GM23338 (cell line): Measurements from ENCODE around the gene CASTOR1. TPM values are rescaled to one million over a fixed set of nuclear protein-coding genes. Genes with fewer than 3 reads are reported as not detected.

Source experiments
- ATAC-seq: fragments of 200-7000 bp; cut with Tn5 transposase; 3 replicates; pipeline ENCODE4 v1.9.1; 2020
- DNase-seq: peaks from one replicate; pipeline ENCODE4 v3.0.0-alpha.2; 2015; ENCODE audit warnings: low spot score
- H2AFZ ChIP-seq: fragments of 200-600 bp; sonication (generic); 2 replicates; pipeline ENCODE4 v1.8.0; 2016; ENCODE audit warnings: antibody characterized with exemption, mild to moderate bottlenecking, moderate library complexity
- H3F3A ChIP-seq: fragments of 200-600 bp; sonication (generic); replicated peaks from 2 replicates; pipeline ENCODE4 v1.8.0; 2017; ENCODE audit warnings: antibody characterized with exemption, mixed run types, low read depth
- H3K27ac ChIP-seq: fragments of 200-600 bp; sonication (generic); 2 replicates; pipeline ENCODE4 v1.6.1; 2016; ENCODE audit warnings: low read depth
- H3K27me3 ChIP-seq: fragments of 200-600 bp; sonication (generic); 2 replicates; pipeline ENCODE4 v1.8.0; 2016; ENCODE audit warnings: mild to moderate bottlenecking, mixed run types, moderate library complexity; ENCODE audit not compliant: insufficient read depth
- H3K36me3 ChIP-seq: fragments of 200-600 bp; sonication (generic); 2 replicates; pipeline ENCODE4 v1.8.0; 2016; ENCODE audit warnings: mild to moderate bottlenecking; ENCODE audit not compliant: insufficient read depth
- H3K4me1 ChIP-seq: fragments of 200-600 bp; sonication (generic); 2 replicates; pipeline ENCODE4 v1.8.0; 2016; ENCODE audit warnings: mild to moderate bottlenecking, moderate library complexity; ENCODE audit not compliant: insufficient read depth
- H3K4me2 ChIP-seq: fragments of 200-600 bp; sonication (generic); 2 replicates; pipeline ENCODE4 v1.7.1; 2017; ENCODE audit warnings: mixed run types
- H3K4me3 ChIP-seq: fragments of 200-600 bp; sonication (generic); 2 replicates; pipeline ENCODE4 v1.6.1; 2016; ENCODE audit warnings: mixed run types
- H3K79me2 ChIP-seq: fragments of 200-600 bp; sonication (generic); replicated peaks from 2 replicates; pipeline ENCODE4 v1.8.0; 2017; ENCODE audit warnings: mild to moderate bottlenecking; ENCODE audit not compliant: insufficient read depth
- H3K9me2 ChIP-seq: fragments of 200-600 bp; sonication (generic); 2 replicates; pipeline ENCODE4 v1.8.0; 2017; ENCODE audit not compliant: insufficient read depth
- H4K20me1 ChIP-seq: fragments of 200-600 bp; sonication (generic); replicated peaks from 2 replicates; pipeline ENCODE4 v1.8.0; 2017; ENCODE audit warnings: mild to moderate bottlenecking; ENCODE audit not compliant: insufficient read depth
- H3K27ac Mint-ChIP-seq: 2 replicates; pipeline ENCODE4 v1.8.0; 2020; ENCODE audit warnings: inconsistent platforms, mild to moderate bottlenecking, moderate library complexity, mixed read lengths
- H3K27me3 Mint-ChIP-seq: 3 replicates; pipeline ENCODE4 v1.8.0; 2022; ENCODE audit warnings: low read depth, mild to moderate bottlenecking, moderate library complexity, mixed read lengths, inconsistent platforms; ENCODE audit not compliant: insufficient read depth, poor library complexity
- H3K36me3 Mint-ChIP-seq: 3 replicates; pipeline ENCODE4 v1.8.0; 2021; ENCODE audit warnings: low read depth, mild to moderate bottlenecking, inconsistent platforms, moderate library complexity, mixed read lengths
- H3K4me1 Mint-ChIP-seq: 3 replicates; pipeline ENCODE4 v1.8.0; 2020; ENCODE audit warnings: mild to moderate bottlenecking, inconsistent platforms, mixed read lengths
- H3K4me3 Mint-ChIP-seq: 3 replicates; pipeline ENCODE4 v1.8.0; 2021; ENCODE audit warnings: moderate library complexity, mild to moderate bottlenecking, inconsistent platforms, mixed read lengths
- H3K9me3 Mint-ChIP-seq: 3 replicates; pipeline ENCODE4 v1.8.0; 2020; ENCODE audit warnings: moderate library complexity, mild to moderate bottlenecking, inconsistent platforms, mixed read lengths
- CREB1 ChIP-seq: fragments of 250-450 bp; sonication (Bioruptor Pico); IDR thresholded peaks from 2 replicates; pipeline ENCODE4 v1.5.0; 2020; ENCODE audit warnings: low read depth, mild to moderate bottlenecking, moderate library complexity
- CTCF ChIP-seq, 2 experiments: fragments of 200-600 bp in 1 of 2; sonication (generic) in 1 of 2; conservative IDR thresholded peaks; 2 replicates each; pipeline versions ENCODE4 v1.5.1 to v1.6.1; 2016 to 2017; ENCODE audit warnings: antibody characterized with exemption in 2 of 2, low read depth in 2 of 2, mild to moderate bottlenecking in 2 of 2, moderate library complexity in 1 of 2
- ETS1 ChIP-seq: IDR thresholded peaks from 2 replicates; pipeline ENCODE4 v1.6.1; 2016; ENCODE audit warnings: antibody characterized with exemption
- EZH2 ChIP-seq: fragments of 200-600 bp; sonication (generic); IDR thresholded peaks from one replicate; pipeline ENCODE4 v1.8.0; 2017; ENCODE audit warnings: antibody characterized with exemption, mild to moderate bottlenecking, low read depth; ENCODE audit not compliant: unreplicated experiment
- EZH2phosphoT487 ChIP-seq: fragments of 200-600 bp; sonication (generic); IDR thresholded peaks from one replicate; pipeline ENCODE4 v1.8.1; 2018; ENCODE audit warnings: antibody characterized with exemption; ENCODE audit not compliant: unreplicated experiment
- NANOG ChIP-seq: IDR thresholded peaks from 2 replicates; pipeline ENCODE4 v1.6.1; 2016; ENCODE audit warnings: antibody characterized with exemption, borderline replicate concordance
- POLR2AphosphoS5 ChIP-seq: IDR thresholded peaks from 2 replicates; pipeline ENCODE4 v1.6.1; 2016; ENCODE audit warnings: antibody characterized with exemption, low read depth
- REST ChIP-seq: IDR thresholded peaks from one replicate; pipeline ENCODE4 v1.6.1; 2018; ENCODE audit warnings: antibody characterized with exemption; ENCODE audit not compliant: unreplicated experiment
- STAT1 ChIP-seq: IDR thresholded peaks from one replicate; pipeline ENCODE4 v1.6.1; 2016; ENCODE audit warnings: antibody characterized with exemption; ENCODE audit not compliant: unreplicated experiment
- ZNF114 ChIP-seq: fragments of 250-450 bp; sonication (Bioruptor Pico); IDR thresholded peaks from 2 replicates; pipeline ENCODE4 v1.5.0; 2020; ENCODE audit warnings: mild to moderate bottlenecking, moderate library complexity
- ZNF331 ChIP-seq: fragments of 250-450 bp; sonication (Bioruptor Pico); IDR thresholded peaks from 2 replicates; pipeline ENCODE4 v1.5.0; 2020; ENCODE audit warnings: low read depth, mild to moderate bottlenecking, moderate library complexity
- ZNF462 ChIP-seq: fragments of 250-450 bp; sonication (Bioruptor Pico); IDR thresholded peaks from 2 replicates; pipeline ENCODE4 v1.5.0; 2020; ENCODE audit warnings: mild to moderate bottlenecking, moderate library complexity
- polyA plus RNA-seq: library from polyadenylated mRNA; unstranded; fragments of >200 nt; fragmentation: Nextera tagmentation; extraction: Ambion mirVana; gene quantifications from 2 replicates; pipeline ENCODE4 v1.2.1, GENCODE V29; 2016
- total RNA-seq: library from RNA; depleted of rRNA; stranded (reverse); fragments of >200 nt; shearing (Covaris generic); gene quantifications from 2 replicates; pipeline ENCODE4 v1.2.3, GENCODE V29; 2014

The CASTOR1 gene
- total and polyA plus RNA-seq, 2 experiments from 2014 or later: 11.3 to 23.2 TPM

GRCh38 chr22:30283342-30283741, 6.0 kb downstream of the CASTOR1 start:
- Histone ChIP-seq H3F3A (peaks cover 7% of the 10 kb centered on the region), H3K27me3 (0 out of 2 replicates have a peak, but pooled peaks cover 1% of the 10 kb centered on the region), H2AFZ (no peak overlapping the region), H3K27ac (no peak overlapping the region), H4K20me1 (no peaks in the 10 kb centered on the region; the same call in 1 of the 2 replicates), H3K9me2 (no peaks in the 10 kb centered on the region), H3K4me3 (no peak overlapping the region), H3K36me3 (no peaks in the 10 kb centered on the region), H3K4me2 (no peak overlapping the region), H3K4me1 (peaks cover 2% of the 10 kb centered on the region; the same call in 1 of the 2 replicates), H3K79me2 (no peaks in the 10 kb centered on the region)
- Mint-ChIP-seq H3K27ac (no peak overlapping the region), H3K4me1 (peaks cover 4% of the 10 kb centered on the region; the same call in 2 of the 3 replicates), H3K4me3 (no peak overlapping the region), H3K27me3 (peaks cover 20% of the 10 kb centered on the region), H3K36me3 (no peaks in the 10 kb centered on the region), H3K9me3 (no peaks in the 10 kb centered on the region)
- no peak for ATAC-seq
- TF ChIP-seq ZNF114 (CRISPR knock-in tag): no peak
- no peak for TF ChIP-seq POLR2AphosphoS5
- TF ChIP-seq CTCF (conservative IDR thresholded peaks at IDR 0.05; ENCODE audit: low read depth in 2 of 2): no peak
- TF ChIP-seq STAT1: no peak
- no peak for TF ChIP-seq EZH2
- TF ChIP-seq ZNF331: no peak
- TF ChIP-seq ETS1: no peak
- TF ChIP-seq EZH2phosphoT487: no peak
- TF ChIP-seq REST: no peak
- TF ChIP-seq CREB1 (CRISPR knock-in tag): no peak
- TF ChIP-seq NANOG: no peak
- TF ChIP-seq ZNF462 (CRISPR knock-in tag): no peak
- no peak for DNase-seq
